HuH-7.5 (cell line): ENCODE measurements around the gene RASA3.

Experiments
- DNase-seq: peaks from one replicate; pipeline ENCODE4 v3.0.0; 2011; ENCODE audit warnings: low spot score

RASA3 gene

DNA sequence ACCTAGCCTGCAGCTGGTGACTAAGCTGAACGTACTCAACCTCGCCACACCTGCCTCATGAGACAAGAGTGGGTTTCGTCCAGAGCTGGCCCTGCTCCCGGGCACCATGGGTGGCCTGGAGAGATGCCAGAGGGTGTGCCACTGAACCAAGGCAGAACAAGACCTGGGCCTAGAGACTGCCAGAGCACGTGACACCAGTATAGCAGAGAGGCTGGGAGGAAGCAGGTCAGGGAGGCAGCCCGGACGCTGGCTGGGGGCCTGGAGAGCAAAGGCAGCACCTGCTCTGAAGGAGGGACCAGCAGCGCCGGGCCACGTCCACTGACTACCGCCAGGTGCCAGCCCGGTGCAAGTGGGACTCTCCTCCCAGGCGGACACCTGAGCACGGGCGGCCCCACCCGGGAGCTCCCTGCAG is 151.2 kb downstream of the RASA3 start:
- no peak for DNase-seq

DNA sequence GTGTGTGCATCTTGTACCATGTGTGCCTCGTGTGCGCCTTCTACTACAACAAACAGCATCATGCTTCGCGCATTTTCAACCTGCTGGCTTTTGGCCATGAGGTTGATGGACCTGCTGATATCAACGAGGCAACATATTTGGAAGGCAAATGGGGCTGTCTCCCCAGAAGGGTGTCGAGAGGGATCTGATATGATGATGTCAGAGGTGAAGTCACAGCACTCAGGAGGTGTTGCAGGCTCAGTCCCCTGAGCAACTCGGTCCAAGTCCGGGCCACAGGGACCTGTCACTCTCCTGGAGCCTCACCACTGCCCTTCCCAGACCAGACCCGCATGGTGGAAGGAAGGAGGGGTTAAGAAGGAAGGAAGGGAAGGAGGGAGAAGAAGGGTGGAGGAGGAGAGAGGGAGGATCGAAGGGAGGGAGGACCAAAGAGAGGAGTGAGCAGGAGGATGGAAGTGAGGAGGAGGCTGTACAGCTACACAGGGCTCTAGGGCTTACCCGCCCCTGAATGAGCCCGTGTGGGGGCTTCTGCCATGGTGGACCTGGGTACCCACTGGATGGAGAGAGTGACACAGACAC is 151.8 kb downstream of the RASA3 start:
- DNase-seq, result no peak

DNA sequence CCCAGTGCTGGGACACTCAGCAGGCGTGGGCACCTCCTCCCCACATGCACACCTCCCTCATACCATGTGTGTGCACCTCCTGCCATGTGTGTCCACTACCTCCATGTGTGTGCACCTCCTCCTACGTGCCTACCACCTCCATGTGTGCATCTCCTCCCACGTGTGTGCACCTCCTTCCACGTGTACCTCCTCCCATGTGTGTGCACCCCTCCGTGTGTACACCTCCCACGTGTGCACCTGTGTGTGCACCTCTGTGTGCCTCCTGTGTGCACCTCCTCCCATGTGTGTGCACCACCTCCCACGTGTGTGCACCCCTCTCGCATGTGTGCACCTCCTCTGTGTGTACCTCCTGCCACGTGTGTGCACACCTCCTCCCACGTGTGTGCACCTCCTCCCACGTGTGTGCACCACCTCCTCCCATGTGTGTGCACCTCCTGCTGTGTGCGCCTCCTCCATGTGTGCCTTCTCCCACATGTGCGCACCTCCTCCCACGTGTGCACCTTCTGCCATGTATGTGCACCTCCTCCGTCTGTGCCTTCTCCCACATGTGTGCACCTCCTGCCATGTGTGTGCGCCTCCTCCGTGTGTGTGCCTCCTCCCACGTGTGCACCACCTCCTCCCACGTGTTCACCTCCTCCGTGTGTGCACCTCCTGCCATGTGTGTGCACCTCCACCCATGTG is 152.5 kb downstream of the RASA3 start:
- no peak for DNase-seq

DNA sequence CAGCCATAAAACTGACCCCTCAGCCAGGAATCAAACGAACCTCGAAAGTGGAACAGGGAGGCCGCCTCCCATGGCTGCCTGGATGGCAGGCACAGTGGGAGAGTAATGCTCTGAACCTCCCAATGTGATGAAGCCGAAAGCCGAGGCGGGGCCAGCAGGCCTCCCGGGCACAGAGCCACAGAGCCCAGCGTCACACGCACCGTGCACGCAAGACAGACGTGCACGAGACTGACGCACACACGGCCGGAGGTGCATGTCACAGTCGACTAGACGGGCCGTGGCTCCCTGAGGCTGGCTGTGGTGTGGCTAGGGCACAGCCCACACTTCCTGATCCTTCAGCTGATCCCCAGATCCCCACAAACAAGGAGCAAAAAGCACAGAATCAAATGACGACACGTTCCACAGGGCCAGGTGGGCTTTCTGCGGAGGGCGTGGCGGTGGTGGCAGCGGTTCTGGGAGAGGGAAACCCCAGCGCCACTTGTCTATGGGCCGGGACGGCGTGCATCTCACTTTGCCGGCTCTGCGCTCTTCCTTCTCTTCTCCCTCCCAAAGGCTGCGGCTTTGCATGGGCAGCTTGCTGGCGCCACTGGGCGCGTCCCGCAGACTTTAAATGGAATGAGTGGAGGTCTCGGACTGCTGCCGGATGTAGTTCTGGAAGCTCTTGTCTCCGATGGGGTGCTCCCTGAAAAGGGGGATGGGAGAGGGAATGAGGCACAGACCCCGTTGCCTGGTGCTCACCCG is 153.5 kb downstream of the RASA3 start:
- DNase-seq, result no peak

DNA sequence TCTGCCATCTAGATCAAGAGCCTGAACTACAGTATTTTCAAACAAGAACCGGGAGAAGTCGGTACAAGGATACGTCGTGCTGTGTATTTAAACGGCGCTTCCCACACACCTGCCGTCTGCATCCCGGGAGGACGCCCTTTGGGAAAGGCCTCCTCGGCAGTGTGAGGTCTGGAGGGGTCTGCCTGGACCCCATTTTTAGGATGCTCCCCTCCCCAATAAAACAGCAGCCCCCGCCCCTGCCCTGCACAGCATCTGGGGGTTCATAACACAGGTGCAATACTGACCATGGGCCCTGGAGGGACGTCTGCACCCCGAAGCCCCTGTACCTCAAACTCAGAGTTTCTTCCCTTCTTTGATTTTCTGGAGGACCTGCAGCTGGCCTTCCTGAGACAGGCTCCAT is 154.4 kb downstream of the RASA3 start:
- no peak for DNase-seq

DNA sequence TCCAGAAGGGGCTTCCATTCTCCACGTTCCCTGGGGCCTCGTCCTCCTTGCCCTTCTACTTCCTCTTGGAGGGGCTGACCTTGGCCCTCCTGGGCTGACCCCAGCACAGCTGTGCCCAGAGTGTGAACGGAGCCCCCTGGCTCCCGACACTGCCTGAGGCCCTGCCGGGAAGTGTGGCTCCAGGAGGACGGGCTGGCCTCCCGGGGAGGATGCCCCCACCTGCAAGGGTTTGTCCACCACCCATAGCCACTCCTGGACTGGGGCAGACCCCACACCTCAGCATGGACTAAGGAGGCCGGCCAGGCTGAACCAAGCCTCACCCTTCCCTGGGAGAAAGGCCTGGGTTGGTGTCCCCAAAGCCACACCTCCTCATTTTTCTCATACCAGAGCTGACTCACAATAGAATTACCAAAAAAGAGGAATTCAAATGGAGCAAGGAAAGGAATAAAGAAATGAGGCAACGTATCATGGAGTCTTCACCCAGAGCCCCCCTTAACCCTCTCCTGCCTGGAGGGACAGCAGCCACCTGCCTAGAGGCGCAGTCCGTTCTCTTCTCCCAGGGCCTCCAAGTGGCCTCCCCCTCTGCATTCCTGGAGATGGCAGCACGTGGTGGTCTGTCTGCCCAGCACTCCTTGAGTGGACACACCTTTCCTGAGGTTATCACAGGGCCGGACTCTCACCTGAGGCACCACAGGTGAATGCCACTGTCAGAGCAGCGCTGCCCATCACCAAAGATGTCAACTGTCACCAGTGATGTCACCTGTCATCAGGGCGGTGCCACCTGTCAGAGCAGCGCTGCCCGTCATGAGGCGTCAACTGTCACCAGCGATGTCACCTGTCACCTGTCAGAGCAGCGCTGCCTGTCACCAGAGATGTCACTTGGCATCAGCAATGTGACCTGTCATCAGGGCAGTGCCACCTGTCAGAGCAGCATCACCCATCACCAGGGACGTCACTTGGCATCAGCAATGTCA is 155.4 kb downstream of the RASA3 start:
- DNase-seq, result no peak

DNA sequence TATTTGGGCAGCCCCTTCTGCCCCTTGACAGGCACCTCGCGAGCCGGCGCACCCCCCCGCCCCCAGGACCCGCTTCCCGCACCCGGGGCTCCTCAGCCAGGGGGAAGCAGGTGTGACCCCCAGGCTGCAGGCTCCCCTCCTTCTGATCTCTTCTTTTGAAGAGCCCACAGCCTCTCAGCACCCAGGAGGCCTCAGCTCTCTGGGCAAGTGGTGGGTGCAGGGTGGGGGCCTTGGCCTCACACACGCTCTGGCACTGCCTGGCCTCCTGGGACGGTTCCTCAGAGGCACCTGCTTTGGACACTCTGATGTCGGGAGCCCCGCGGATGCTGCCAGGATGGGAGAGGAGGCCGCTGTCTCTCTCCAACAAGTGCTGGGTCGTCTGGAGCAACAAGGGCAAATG is 157.0 kb downstream of the RASA3 start:
- no peak for DNase-seq

DNA sequence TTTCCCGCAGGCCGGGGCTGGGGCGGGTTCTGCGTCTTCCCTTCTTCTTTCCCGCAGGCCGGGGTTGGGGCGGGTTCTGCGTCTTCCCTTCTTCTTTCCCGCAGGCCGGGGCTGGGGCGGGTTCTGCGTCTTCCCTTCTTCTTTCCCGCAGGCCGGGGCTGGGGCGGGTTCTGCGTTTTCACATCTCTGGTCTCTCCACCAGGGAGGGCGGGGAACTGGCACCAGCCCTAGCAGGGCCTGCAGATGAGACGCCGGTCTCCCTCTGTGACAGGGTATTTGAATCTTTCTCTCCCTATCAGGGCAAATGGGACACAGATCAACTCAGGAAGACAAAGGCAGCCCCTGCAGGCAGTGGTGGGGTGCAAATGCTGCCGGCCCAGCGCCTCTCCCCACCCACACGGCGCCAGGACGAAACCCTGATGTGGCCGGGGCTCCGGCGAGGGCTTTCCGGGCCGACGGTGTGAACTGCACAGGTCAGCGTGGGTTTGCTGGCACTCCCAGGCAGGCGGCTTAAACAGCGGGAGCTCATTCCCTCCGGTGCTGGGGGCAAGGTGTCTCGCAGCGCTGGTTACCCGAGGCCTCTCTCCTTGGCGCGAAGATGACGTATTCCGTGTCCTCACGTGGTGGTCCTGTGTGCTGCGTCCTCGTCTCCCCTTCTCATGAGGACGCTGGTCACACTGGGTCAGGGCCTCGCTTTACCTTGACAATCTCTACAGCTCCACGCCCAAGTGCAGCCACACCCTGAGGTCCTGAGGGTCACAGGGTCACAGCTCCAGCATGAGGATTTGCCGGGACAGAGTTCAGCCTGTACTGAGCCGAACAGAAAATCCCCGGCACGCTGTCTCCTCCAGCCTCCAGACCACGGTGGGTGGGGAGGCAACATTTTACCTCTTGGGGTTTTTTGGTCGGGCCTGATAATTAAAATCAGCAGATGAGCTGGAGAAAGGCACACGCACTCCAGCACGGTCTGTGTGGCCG is 157.8 kb downstream of the RASA3 start:
- no peak for DNase-seq

DNA sequence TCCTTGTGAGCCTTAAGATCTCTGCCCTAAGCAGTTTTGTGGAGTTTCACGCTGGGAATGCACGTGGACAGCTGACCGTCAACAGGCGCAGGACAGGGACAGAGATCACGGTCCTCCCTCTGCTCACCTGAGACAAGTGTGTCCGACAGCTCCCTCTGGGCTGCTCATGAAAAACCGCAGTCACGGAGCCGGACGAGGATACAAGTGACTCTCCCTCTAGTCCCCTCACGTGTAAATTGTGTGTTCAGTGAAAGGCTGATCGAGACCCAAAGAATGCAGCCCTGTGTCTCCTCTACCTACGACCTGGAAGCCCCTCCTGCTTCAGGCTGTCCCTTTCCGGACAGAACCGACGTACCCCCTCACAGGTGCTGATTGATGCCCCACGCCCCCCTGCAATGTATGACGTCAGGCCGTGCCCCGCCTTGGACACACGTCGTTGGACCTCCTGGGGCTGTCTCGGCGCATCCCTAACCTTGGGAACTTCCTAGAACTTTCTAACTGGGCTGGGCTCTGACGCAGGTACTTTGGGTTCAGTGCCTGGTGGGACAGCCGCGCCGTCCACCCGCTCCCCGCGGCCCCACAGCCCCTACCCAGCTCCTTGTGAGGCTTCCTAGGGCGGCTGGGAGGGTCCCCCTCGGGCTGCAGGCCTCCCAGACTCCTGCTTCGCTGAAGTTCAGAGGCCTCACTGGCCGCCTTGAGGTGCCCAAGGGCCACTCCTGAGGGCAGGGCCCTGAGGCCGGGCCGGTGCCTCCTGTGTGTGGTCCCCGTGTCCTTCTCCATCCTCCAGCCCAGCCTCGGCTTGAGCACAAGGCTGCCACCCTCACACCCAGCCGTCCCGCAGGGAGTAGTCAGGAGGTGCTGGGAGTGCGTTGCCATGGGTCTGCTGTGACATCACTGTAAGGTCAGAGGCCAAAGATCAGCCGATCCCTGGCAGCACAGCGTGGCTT is 158.9 kb downstream of the RASA3 start, which contains the start of gene C13orf46:
C13orf46 (minus strand) TSS at position 859 of the 947 bp plus-strand sequence; CDS start at position 780, 79 bp downstream.
- no peak for DNase-seq

DNA sequence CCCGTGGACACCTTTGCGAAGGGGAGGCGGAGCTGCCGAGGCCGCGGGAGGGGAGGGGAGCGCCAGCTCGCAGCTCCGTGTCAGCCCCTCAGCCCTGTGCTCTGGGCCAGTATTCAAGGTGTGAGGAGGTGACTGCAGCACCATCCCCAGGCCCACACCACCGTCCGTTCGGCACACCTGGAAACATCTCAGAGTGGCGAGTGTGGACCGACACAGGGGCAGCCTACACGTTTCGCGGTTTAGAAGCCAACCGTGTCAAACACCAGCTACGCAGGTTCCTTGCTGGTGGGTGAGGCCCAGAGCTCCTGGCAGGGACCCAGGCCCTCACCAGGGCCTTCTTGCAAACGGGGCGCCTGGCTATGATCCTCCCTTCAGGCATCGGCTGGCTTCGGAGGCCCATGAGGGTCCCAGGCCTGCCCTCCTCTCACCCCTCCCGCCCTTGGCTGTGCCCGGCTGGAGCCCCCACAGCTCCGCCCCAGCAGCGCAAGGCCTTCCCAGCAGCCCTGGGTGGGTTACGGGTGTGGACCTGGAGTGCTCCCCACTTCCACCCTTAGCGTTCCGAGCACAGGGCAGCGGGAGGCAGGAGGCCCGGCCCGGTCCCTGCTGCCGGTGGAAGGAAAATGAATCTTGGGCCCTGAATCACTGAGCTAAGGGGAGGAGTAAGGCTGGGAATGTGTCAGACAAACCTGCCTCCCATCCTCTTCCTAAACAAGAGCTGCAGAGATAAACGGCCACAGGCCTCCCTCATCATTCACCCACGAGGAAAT is 159.8 kb downstream of the RASA3 start:
- no peak for DNase-seq

DNA sequence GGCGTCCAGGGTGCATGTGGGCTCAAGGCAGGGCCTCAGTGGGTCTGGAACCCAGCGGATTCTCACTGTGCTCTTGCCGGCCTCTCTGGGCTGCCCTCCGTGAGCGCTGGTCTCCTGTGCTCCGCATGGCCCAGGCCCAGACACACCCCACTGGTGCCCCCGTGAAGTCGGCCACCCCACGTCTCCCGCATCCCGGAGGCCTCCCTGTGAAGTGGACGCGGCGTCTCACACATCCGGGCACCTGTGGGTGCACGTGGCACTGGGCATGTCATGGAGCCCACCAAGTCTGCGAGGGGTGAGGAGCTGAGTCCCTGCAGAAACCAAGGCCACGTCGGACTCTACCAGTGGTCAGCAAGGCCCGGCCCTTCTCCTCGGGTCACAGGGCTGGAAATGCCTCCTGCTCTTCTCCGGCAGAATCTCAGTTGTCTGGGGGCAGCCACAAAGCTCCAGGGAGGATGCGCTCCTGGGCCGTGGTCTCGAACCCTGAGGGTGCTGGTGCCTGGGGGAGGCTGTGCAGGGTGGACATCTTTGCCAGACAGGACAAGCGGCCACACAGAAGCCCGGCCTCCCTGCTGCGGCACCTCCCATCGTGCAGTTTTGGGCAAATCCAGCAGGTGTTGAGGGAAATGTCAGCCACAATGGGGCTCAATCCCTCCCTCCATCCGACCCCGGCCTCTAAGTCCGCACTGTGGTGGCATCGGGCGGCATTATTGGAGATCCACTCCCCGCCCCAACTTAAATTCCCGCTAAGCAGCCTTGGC is 160.8 kb downstream of the RASA3 start:
- no peak for DNase-seq

DNA sequence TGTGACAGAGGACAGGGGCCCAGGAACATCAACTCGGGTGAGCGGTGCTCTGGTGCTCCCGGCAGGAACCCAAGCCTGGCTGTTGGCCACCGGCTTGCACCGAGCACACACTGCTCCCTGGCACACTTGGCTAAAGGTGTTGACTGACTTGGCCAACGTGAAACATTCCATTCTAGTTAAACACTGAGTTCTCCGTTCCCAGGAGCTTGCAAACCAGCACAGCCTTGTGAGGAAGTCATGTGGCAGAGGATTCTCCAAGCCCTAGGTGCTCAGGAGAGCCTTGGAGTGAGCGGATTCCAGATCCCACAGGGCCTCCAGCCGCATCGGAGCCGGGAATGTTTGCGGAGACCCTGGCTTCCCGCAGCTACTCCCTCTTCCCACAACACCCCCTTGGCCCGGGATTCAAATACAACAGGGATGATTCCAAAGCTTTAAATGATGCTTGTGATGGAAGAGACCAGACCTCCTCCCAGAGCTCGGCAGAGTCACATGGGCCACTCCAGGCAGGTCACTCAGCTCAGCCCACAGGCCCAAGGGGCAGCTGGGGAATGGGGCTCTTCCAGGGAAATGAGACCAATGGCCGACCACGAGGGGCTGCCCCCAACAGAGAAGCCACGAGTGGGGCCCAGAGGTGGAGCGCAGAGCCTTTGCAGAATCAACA is 161.5 kb downstream of the RASA3 start:
- DNase-seq, result no peak

DNA sequence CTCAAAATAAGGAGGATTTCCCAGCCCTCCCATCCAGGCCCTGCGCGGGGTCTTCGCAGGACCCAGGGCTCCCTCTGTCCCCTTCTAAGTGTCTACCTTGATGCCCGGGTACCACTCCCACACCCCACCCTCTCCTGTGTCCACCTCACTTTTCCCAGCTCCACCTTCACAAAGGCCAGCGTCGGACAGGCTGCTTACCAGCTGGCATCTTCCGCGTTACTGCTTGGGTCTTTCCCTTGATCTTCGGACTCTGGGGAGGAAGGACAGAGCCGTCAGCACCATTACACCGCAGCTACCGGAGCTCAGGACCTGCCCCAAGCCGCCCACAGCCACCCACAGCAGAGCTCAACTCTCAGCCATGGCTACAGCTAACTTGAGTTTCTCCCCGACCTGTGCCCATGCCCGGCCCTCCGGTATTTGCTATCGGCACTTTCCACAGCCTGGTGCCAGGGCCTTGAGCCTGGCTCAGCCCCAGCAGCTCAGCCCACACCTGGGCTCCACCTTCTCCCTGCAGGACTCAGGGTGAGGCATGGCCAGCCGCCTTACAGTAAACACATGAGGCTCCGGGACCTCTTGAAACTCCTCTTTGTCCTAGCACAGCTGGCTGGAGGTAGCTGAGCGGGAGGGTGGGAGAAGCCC is 162.3 kb downstream of the RASA3 start:
- no peak for DNase-seq

DNA sequence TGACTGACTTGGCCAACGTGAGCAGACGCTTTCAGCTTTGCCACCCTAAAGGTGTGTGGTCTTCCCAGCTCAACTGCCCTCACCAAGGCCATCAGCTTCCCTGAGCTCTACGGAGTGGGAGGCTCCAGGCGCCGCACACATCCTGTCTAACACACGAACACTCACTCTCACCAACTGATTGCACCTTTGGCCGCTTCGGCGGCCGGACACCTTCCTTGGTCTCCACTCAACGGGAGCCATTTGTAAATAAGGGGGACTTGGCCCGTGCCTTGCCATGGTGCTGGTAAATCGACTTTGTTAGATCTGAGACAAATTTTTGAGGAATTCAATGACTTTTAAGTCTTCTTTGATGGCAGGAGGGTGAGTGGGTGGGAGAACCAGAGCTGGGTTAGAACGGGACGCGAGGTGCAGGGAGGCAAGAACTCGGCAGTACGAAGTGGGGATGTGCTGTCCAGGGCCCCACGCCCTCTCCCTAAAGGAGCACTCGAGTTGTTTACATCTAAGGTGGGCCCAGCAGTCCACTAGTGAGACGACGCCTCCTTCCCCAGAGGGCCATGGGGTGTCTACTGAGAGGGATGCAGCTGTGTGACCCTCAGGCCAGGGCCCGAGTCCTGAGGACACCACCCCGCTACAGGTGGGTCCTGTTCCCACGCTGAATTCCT is 163.0 kb downstream of the RASA3 start:
- DNase-seq, result no peak

DNA sequence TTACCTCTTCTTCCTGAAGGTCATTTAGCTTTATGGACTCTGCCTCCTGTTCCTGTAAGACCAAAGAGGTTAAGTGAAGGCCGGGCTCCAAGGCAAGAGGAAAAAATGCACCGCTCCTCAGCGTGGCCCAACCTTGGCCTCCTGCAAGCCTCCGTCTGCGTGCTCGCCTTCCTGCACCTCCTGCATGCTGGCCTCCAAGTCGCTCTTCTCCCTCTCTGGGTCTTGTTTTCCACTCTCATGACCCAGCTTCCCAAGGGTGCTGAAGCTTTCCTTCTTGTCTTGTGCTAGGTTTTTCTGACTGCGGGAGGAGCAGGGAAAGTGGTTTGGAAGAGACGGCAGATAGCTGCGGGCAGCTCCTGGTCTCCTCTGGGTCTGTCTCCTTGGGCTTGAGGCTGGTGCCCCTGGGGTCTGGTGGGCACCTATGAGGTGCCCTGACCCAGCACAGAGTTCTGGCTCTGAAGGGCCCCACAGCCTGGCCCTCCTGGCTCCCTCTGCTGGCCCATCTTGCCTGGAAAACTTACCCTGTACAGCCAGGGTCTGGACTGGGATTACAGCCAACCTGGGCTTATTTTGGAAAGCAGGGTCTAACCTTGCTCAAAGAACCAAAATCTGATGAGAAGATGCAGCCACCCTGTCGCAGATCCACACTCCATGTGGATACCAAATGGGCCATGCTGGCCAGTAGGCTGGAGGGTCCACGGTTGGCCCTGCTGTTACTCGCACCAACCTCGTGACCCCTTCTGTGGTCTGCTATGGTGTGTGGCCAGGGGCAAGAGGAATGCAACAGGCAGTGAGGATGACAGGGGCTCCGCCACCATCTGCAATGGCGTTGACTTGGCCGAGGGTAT is 163.7 kb downstream of the RASA3 start:
- DNase-seq, result no peak
